Skeletal muscle tissue (tissue), 4 donors: ENCODE measurements around the gene GP2. TPM values are rescaled to one million over a fixed set of nuclear protein-coding genes. Genes with fewer than 3 reads are reported as not detected.

Experiments used
- H3K27ac ChIP-seq: one replicate; pipeline ENCODE4 v1.7.0; 2013; ENCODE audit warnings: mild to moderate bottlenecking, low read depth, low read length, inconsistent platforms
- H3K27me3 ChIP-seq, 3 donors: one replicate each; pipeline ENCODE4 v1.7.0; 2013; ENCODE audit warnings: low read length in 3 of 3; ENCODE audit not compliant: control insufficient read depth in 3 of 3, insufficient read depth in 3 of 3
- H3K36me3 ChIP-seq, 3 donors: one replicate each; pipeline ENCODE4 v1.7.0; 2013; ENCODE audit warnings: low read length in 3 of 3; ENCODE audit not compliant: control insufficient read depth in 3 of 3, insufficient read depth in 3 of 3
- H3K4me1 ChIP-seq, 3 donors: one replicate each; pipeline ENCODE4 v1.7.0; 2013; ENCODE audit warnings: low read length in 3 of 3, mild to moderate bottlenecking in 3 of 3; ENCODE audit not compliant: control insufficient read depth in 3 of 3, insufficient read depth in 3 of 3
- H3K4me3 ChIP-seq, 3 donors: one replicate each; pipeline ENCODE4 v1.7.0; 2013; ENCODE audit warnings: low read length in 3 of 3
- H3K9ac ChIP-seq, 3 donors: one replicate each; pipeline ENCODE4 v1.7.0; 2013; ENCODE audit warnings: low read length in 3 of 3, mild to moderate bottlenecking in 3 of 3, moderate library complexity in 2 of 3, low read depth in 1 of 3
- H3K9me3 ChIP-seq, 3 donors: one replicate each; pipeline ENCODE4 v1.7.0; 2013; ENCODE audit warnings: low read length in 3 of 3; ENCODE audit not compliant: control insufficient read depth in 3 of 3
- total RNA-seq: library from RNA; depleted of rRNA; stranded (reverse); fragments of >200 nt; gene quantifications from one replicate; pipeline ENCODE4 v1.2.3, GENCODE V29; 2014
- donor health status: Osteomylitis.

The GP2 gene
- total RNA-seq, 1 donor from 2014 or later: not detected

- Histone ChIP-seq H3K36me3 (no peaks in the 10 kb centered on the region), H3K27me3 (peaks cover 0 to 8% (median 0%) of the 10 kb centered on the region in 3 donors), H3K27ac (no peak overlapping the region), H3K4me3 (no peak overlapping the region), H3K9me3 (no peaks in the 10 kb centered on the region), H3K9ac (no peak overlapping the region), H3K4me1 (no peaks in the 10 kb centered on the region)
Measured at GRCh38 chr16:20298452-20298851, 28.9 kb downstream of the GP2 start.

GRCh38 chr16:20291208-20292206, 35.8 kb downstream of the GP2 start:
- Histone ChIP-seq H3K27me3 (peaks cover 0 to 5% (median 0%) of the 10 kb centered on the region in 3 donors), H3K36me3 (no peaks in the 10 kb centered on the region), H3K27ac (no peak overlapping the region), H3K9me3 (no peaks in the 10 kb centered on the region), H3K4me1 (no peaks in the 10 kb centered on the region), H3K9ac (no peak overlapping the region), H3K4me3 (no peak overlapping the region)

- peaks cover 0 to 5% (median 0%) of the 10 kb centered on the region in 3 donors for H3K27me3 ChIP-seq
- no peaks in the 10 kb centered on the region for H3K9me3 ChIP-seq
- no peak overlapping the region for H3K9ac ChIP-seq
- H3K4me3 ChIP-seq: no peak overlapping the region
- no peaks in the 10 kb centered on the region for H3K4me1 ChIP-seq
- H3K27ac ChIP-seq: no peak overlapping the region
- H3K36me3 ChIP-seq: no peaks in the 10 kb centered on the region
Measured at GRCh38 chr16:20289571-20289970, 37.7 kb downstream of the GP2 start.

GRCh38 chr16:20285993-20286499, 41.3 kb downstream of the GP2 start:
- Histone ChIP-seq H3K36me3 (no peaks in the 10 kb centered on the region), H3K4me3 (no peak overlapping the region), H3K9ac (no peak overlapping the region), H3K27ac (no peak overlapping the region), H3K4me1 (no peaks in the 10 kb centered on the region), H3K9me3 (no peaks in the 10 kb centered on the region), H3K27me3 (no peaks in the 10 kb centered on the region)

GRCh38 chr16:20280259-20280658, 47.1 kb downstream of the GP2 start:
- Histone ChIP-seq H3K4me3 (no peak overlapping the region), H3K27me3 (peaks cover 0 to 3% (median 0%) of the 10 kb centered on the region in 3 donors), H3K4me1 (no peaks in the 10 kb centered on the region), H3K9ac (no peak overlapping the region), H3K36me3 (no peaks in the 10 kb centered on the region), H3K27ac (no peak overlapping the region), H3K9me3 (peaks cover 0 to 3% (median 0%) of the 10 kb centered on the region in 3 donors)

- no peaks in the 10 kb centered on the region for H3K4me1 ChIP-seq
- peaks cover 0 to 2% (median 0%) of the 10 kb centered on the region in 3 donors for H3K27me3 ChIP-seq
- no peaks in the 10 kb centered on the region for H3K36me3 ChIP-seq
- H3K9me3 ChIP-seq: no peaks in the 10 kb centered on the region
- no peak overlapping the region for H3K9ac ChIP-seq
- H3K4me3 ChIP-seq: no peak overlapping the region
- H3K27ac ChIP-seq: no peak overlapping the region
Measured at GRCh38 chr16:20271893-20272292, 55.4 kb downstream of the GP2 start.

GRCh38 chr16:20268409-20268808, 58.9 kb downstream of the GP2 start:
- Histone ChIP-seq H3K4me1 (no peaks in the 10 kb centered on the region), H3K36me3 (no peaks in the 10 kb centered on the region), H3K27ac (no peak overlapping the region), H3K4me3 (no peak overlapping the region), H3K27me3 (peaks cover 0 to 2% (median 0%) of the 10 kb centered on the region in 3 donors), H3K9me3 (no peaks in the 10 kb centered on the region), H3K9ac (no peak overlapping the region)

- Histone ChIP-seq H3K4me3 (no peak overlapping the region), H3K9ac (no peak overlapping the region), H3K9me3 (no peaks in the 10 kb centered on the region), H3K27me3 (peaks cover 0 to 2% (median 0%) of the 10 kb centered on the region in 3 donors), H3K27ac (no peak overlapping the region), H3K4me1 (no peaks in the 10 kb centered on the region), H3K36me3 (no peaks in the 10 kb centered on the region)
Measured at GRCh38 chr16:20265019-20265418, 62.3 kb downstream of the GP2 start.

- no peaks in the 10 kb centered on the region for H3K4me1 ChIP-seq
- peaks cover 0 to 2% (median 0%) of the 10 kb centered on the region in 3 donors for H3K9me3 ChIP-seq
- no peaks in the 10 kb centered on the region for H3K36me3 ChIP-seq
- H3K27me3 ChIP-seq: peaks cover 0 to 2% (median 0%) of the 10 kb centered on the region in 3 donors
- H3K27ac ChIP-seq: no peak overlapping the region
- H3K9ac ChIP-seq: no peak overlapping the region
- no peak overlapping the region for H3K4me3 ChIP-seq
Measured at GRCh38 chr16:20263138-20263855, 64.0 kb downstream of the GP2 start.
